GM19099 (cell line): ENCODE measurements around the gene SULT4A1.

ENCODE experiments used
- POLR2A ChIP-seq: IDR thresholded peaks from 3 replicates; pipeline ENCODE4 v1.6.1; 2011; ENCODE audit warnings: low read depth; ENCODE audit not compliant: insufficient read length; ENCODE audit errors: extremely low read depth

Gene SULT4A1

DNA sequence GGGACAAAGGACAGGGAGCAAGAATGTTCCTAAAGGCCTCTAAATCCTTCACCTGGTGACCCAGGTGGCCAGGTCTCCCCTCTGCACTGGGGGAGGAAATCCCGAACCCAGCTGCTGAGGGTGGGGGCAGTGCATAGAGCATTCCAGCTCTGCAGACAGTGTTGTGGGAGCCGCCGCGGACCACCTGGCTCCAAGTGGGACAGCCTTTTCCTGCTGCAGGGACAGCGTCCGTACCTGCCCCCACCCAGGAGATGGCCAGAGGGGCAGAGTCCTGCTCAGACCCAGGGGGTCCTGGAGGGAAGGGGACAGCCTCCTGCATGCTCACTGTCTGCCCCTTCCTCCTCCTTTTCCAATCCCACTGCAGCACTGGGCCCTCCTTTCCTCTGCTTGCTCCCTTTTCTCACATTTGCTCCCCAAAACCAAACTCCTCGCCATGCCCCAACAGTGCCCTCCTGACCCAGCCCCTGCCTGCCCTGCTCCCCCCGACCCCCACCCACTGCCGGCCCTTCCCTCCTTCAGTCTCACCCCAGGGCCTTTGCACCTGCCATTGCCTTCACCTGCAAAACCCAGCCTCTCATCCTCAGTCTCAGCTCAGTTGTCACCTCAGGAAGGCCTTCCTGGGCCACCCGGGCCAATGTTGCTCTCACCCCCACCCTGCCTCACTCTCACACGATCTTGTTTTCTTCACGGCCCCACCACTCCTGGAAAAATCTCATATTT lies 16.7 kb upstream of the SULT4A1 start:
- no peak for TF ChIP-seq POLR2A

GRCh38 chr22:43878079-43878795 lies 15.9 kb upstream of the SULT4A1 start:
- TF ChIP-seq POLR2A: no peak

GRCh38 chr22:43876866-43877509 lies 14.7 kb upstream of the SULT4A1 start:
- no peak for TF ChIP-seq POLR2A

DNA sequence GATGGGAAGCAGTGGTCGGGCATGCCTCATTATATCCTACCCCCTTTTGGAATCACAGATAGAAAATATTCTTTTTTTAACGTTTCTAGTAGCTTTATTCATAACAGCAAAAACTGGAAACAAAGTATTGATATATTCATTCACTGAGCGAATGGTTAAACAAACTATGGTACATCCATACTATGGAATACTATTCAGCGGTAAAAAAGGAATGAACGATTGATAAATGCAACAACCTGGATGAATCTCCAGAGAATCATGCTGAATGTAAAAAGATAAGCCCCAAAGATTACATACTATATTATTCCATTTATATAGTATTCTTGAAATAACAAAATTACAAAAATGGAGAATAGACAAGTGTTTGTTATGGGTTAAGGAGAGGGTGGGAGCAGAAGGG lies 7.5 kb upstream of the SULT4A1 start:
- no peak for TF ChIP-seq POLR2A

DNA sequence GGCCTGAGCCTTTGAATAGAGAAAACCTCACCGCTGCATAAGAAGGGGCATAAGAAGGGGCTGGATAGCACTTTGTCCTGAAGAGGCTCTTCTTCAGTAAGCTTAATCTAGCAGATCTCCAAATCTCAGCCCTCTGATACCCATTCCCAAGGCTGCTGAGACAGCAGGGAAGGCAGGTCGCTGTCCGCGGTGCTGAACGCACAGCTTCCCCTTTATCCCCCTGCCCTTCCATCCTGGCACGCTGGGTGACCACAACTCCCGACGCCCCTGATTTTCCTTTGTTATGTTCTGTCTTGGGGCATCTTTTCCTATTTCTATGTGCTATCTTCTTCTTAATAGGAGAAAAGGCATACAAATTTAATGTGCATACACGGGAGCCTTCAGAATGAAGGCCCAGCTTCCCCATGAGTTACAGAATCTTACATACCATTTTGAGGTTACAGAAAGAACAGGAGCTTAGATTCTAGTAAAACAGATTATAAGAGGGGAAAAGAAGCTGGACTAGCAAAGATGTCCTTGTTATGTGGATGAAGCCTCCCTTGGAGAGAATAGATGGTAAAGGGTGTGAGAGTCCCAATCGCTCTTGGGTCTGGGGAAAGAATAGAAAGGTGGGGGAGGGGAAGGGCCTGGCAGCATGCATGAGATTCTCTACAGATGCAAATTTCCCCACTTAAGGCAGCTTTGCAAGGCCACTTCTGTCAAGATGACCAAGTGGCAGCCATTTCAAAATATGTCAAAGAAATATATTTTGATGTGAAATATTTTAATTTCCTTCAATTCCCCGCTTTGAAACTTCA lies 5.7 kb upstream of the SULT4A1 start:
- TF ChIP-seq POLR2A: no peak

DNA sequence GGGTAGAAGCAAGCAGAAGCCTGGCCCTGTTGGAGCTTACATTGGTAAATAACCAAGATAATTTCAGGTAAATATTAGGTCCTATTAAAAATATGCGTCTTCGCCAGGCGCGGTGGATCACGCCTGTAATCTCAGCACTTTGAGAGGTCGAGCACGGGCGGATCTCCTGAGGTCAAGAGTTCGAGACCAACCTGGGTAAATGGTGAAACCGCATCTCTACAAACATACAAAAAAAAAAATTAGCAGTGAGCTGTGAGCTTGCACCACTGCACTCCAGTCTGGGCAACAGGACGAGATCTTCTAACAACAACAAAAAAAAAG lies 529 bp upstream of the SULT4A1 start:
- TF ChIP-seq POLR2A: no peak

GRCh38 chr22:43861529-43861928 lies 784 bp downstream of the SULT4A1 start:
- TF ChIP-seq POLR2A: no peak

DNA sequence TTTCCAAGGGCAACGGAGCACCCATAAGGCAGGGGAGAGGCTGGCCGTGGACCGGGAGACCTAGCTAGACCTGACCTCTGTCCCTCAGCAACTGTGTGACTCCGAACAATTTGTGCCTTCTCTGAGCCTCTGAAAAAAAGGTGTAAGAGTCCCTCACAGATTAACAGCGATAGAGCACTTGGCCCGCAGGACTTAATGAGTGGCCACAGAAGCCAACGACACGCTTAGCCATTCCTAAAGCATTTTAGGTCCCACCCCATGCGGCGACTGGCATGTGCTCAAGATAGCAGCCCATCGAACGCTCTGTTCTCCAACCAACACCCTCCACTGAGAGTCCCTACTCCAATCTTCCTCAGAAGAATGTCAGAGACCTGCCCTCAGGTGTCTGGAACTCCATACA lies 1.5 kb downstream of the SULT4A1 start:
- TF ChIP-seq POLR2A: no peak

GRCh38 chr22:43860126-43860525 lies 2.2 kb downstream of the SULT4A1 start:
- no peak for TF ChIP-seq POLR2A

- no peak for TF ChIP-seq POLR2A
These were observed 2.7 kb downstream of the SULT4A1 start for GRCh38 chr22:43859621-43860020.

- no peak for TF ChIP-seq POLR2A
These were observed 3.1 kb downstream of the SULT4A1 start for GRCh38 chr22:43859176-43859575.

DNA sequence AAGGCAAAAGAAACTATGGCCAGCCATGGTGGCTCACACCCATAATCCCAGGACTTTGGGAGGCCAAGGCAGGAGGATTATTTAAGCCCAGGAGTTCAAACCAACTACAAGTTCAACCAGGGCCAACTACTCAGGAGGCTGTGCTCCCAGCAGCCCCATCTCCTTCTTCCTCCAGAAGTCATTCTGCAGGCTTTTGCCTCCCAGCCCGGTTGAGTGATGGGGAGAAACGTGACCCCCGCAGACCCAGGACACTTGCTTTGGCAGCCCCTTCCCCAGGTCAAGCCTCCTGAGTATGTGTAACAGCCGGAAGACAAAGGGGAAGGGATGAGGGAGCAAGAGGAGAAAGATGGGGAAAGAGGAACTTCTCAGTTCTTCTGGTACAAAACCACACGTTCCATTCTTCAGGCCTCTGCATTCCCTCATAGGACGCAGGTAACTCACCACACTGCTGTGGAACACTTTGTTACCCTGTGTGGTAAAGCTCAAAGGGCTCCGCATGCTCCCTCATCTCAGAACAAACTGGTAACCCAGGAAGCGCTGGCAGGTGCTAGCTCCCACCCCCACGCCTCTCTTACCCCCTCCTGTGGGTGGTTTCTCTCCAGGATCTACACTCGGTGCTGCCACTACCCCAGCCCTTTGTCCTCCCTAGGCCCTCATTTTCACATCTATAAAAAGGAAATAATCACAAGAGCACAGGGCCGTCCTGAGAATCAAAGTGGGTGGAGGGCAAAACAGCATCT lies 4.0 kb downstream of the SULT4A1 start:
- TF ChIP-seq POLR2A: no peak

- TF ChIP-seq POLR2A: no peak
These were observed 4.9 kb downstream of the SULT4A1 start for GRCh38 chr22:43857367-43857766.

- no peak for TF ChIP-seq POLR2A
These were observed 6.9 kb downstream of the SULT4A1 start for GRCh38 chr22:43855431-43855830.
